H1 (cell line): ENCODE results near the gene ABHD17B. TPM values are rescaled to one million over a fixed set of nuclear protein-coding genes. Genes with fewer than 3 reads are reported as not detected.
A peak's percentile ranks its signal among the peaks of the same experiment; 100 is the strongest.

Experiments used
- CTCF ChIA-PET: fragments of 300-600 bp; sonication (Branson Sonifier 250); formaldehyde crosslinking; loops from one replicate; lab custom pipeline; 2021; ENCODE audit not compliant: partially characterized antibody; lab: Charles Lee
- POLR2A ChIA-PET: fragments of 300-600 bp; sonication (Branson Sonifier 250); formaldehyde crosslinking; loops from one replicate; lab custom pipeline; 2021; ENCODE audit warnings: inconsistent platforms; ENCODE audit not compliant: partially characterized antibody; lab: Charles Lee
- DNase-seq, 2 experiments: peaks; one replicate each; pipeline versions ENCODE4 v3.0.0 to v3.0.0-alpha.2; 2010 to 2022; ENCODE audit warnings: low spot score in 2 of 2, low read depth in 1 of 2, mixed read lengths in 1 of 2
- FAIRE-seq: peaks from 2 replicates; lab custom pipeline; 2011; peaks lifted over from hg19 to GRCh38; lab: Jason Lieb, UNC
- H2AFZ ChIP-seq: 2 replicates; pipeline ENCODE4 v1.8.1; 2012; ENCODE audit warnings: low read length, inconsistent platforms
- H2AK5ac ChIP-seq: 2 replicates; pipeline ENCODE4 v1.6.1; 2013; ENCODE audit warnings: low read depth, low read length
- H2BK120ac ChIP-seq: replicated peaks from 2 replicates; pipeline ENCODE3; 2013; ENCODE audit warnings: low read depth, low read length, inconsistent platforms
- H2BK12ac ChIP-seq: 2 replicates; pipeline ENCODE4 v1.6.1; 2013; ENCODE audit warnings: low read depth, low read length
- H2BK15ac ChIP-seq: 2 replicates; pipeline ENCODE4 v1.6.1; 2013; ENCODE audit warnings: low read length
- H2BK20ac ChIP-seq: 2 replicates; pipeline ENCODE4 v1.6.1; 2013; ENCODE audit warnings: low read length
- H2BK5ac ChIP-seq: 2 replicates; pipeline ENCODE4 v1.6.1; 2013; ENCODE audit warnings: low read depth, low read length
- H3K14ac ChIP-seq: 2 replicates; pipeline ENCODE4 v1.6.1; 2013; ENCODE audit warnings: inconsistent platforms; ENCODE audit not compliant: insufficient read length
- H3K18ac ChIP-seq: 2 replicates; pipeline ENCODE4 v1.6.1; 2013; ENCODE audit warnings: low read length; ENCODE audit errors: extremely low read depth
- H3K23ac ChIP-seq: 2 replicates; pipeline ENCODE4 v1.6.1; 2013; ENCODE audit warnings: inconsistent platforms; ENCODE audit not compliant: insufficient read length
- H3K23me2 ChIP-seq: 2 replicates; pipeline ENCODE4 v1.6.1; 2013; ENCODE audit warnings: low read depth, low read length
- H3K27ac ChIP-seq: 2 replicates; pipeline ENCODE4 v1.6.1; 2011; ENCODE audit warnings: low read depth, low read length, inconsistent platforms
- H3K27me3 ChIP-seq, 4 experiments: replicated peaks in 1 of 4; 1 replicate in 1 of 4; 2 replicates in 3 of 4; pipeline versions ENCODE4 v1.6.1 to v1.8.1; 2011 to 2013; ENCODE audit warnings: low read length in 3 of 4, mild to moderate bottlenecking in 3 of 4, inconsistent platforms in 2 of 4, mixed read lengths in 2 of 4, moderate library complexity in 1 of 4; ENCODE audit not compliant: control insufficient read depth in 3 of 4, insufficient read depth in 3 of 4; ENCODE audit errors: extremely low read depth in 1 of 4
- H3K36me3 ChIP-seq, 4 experiments: 2 replicates each; pipeline versions ENCODE4 v1.6.1 to v1.8.1; 2011 to 2013; ENCODE audit warnings: mild to moderate bottlenecking in 4 of 4, low read length in 3 of 4, moderate library complexity in 2 of 4, control low read depth in 1 of 4, inconsistent platforms in 1 of 4; ENCODE audit not compliant: insufficient read depth in 4 of 4, control insufficient read depth in 2 of 4
- H3K4ac ChIP-seq: replicated peaks from 2 replicates; pipeline ENCODE3; 2013; ENCODE audit warnings: low read length, low read depth, mixed read lengths, inconsistent platforms; ENCODE audit not compliant: insufficient read length
- H3K4me1 ChIP-seq, 4 experiments: replicated peaks in 1 of 4; 1 replicate in 1 of 4; 2 replicates in 3 of 4; pipeline versions ENCODE4 v1.6.1 to v1.8.1; 2011 to 2013; ENCODE audit warnings: low read length in 3 of 4, inconsistent platforms in 2 of 4, mixed read lengths in 1 of 4; ENCODE audit not compliant: insufficient read depth in 4 of 4, control insufficient read depth in 3 of 4
- H3K4me2 ChIP-seq, 2 experiments: 2 replicates each; pipeline versions ENCODE4 v1.6.1 to v1.8.1; 2011 to 2013; ENCODE audit warnings: low read depth in 2 of 2, low read length in 2 of 2, control low read depth in 1 of 2, inconsistent platforms in 1 of 2, mild to moderate bottlenecking in 1 of 2; ENCODE audit not compliant: insufficient read depth in 1 of 2
- H3K4me3 ChIP-seq, 4 experiments: fragments of 200-600, 300-600 bp in 1 of 4; sonication (generic), shearing (Covaris generic), sonication (Bioruptor Twin) in 1 of 4; 2 replicates each; pipeline versions ENCODE4 v1.5.1 to v1.8.1; 2011 to 2016; ENCODE audit warnings: low read length in 4 of 4, low read depth in 3 of 4, control low read depth in 2 of 4, inconsistent platforms in 2 of 4, mild to moderate bottlenecking in 2 of 4, mixed read lengths in 1 of 4, moderate library complexity in 1 of 4; ENCODE audit not compliant: insufficient read depth in 2 of 4; ENCODE audit errors: extremely low read depth in 1 of 4
- H3K56ac ChIP-seq: replicated peaks from 2 replicates; pipeline ENCODE3; 2013; ENCODE audit warnings: low read depth, mild to moderate bottlenecking, mixed read lengths, low read length, inconsistent platforms; ENCODE audit not compliant: insufficient read length
- H3K79me1 ChIP-seq: 2 replicates; pipeline ENCODE4 v1.6.1; 2013; ENCODE audit warnings: low read depth, low read length, control low read depth
- H3K79me2 ChIP-seq, 2 experiments: 2 replicates each; pipeline versions ENCODE4 v1.6.1 to v1.8.1; 2012 to 2013; ENCODE audit warnings: low read length in 2 of 2, mild to moderate bottlenecking in 2 of 2, inconsistent platforms in 1 of 2; ENCODE audit not compliant: insufficient read depth in 2 of 2, control insufficient read depth in 1 of 2
- H3K9ac ChIP-seq, 4 experiments: replicated peaks in 1 of 4; 1 replicate in 1 of 4; 2 replicates in 3 of 4; pipeline versions ENCODE4 v1.6.1 to v1.8.1; 2011 to 2013; ENCODE audit warnings: low read depth in 3 of 4, low read length in 3 of 4, control low read depth in 2 of 4, mild to moderate bottlenecking in 2 of 4, moderate library complexity in 2 of 4, inconsistent platforms in 1 of 4; ENCODE audit errors: extremely low read depth in 1 of 4
- H3K9me3 ChIP-seq, 2 experiments: 2 replicates each; pipeline versions ENCODE4 v1.6.1 to v1.8.1; 2012 to 2013; ENCODE audit warnings: mild to moderate bottlenecking in 2 of 2, moderate library complexity in 2 of 2, control low read depth in 1 of 2, inconsistent platforms in 1 of 2, low read depth in 1 of 2, low read length in 1 of 2, mixed read lengths in 1 of 2; ENCODE audit not compliant: insufficient read depth in 2 of 2
- H4K20me1 ChIP-seq, 2 experiments: replicated peaks in 1 of 2; 2 replicates each; pipeline versions ENCODE3 to v1.8.1; 2011 to 2013; ENCODE audit warnings: inconsistent platforms in 2 of 2, low read length in 2 of 2, mild to moderate bottlenecking in 1 of 2; ENCODE audit not compliant: insufficient read depth in 2 of 2, control insufficient read depth in 1 of 2
- H4K5ac ChIP-seq: 2 replicates; pipeline ENCODE4 v1.6.1; 2013; ENCODE audit warnings: low read length, low read depth, mixed read lengths, inconsistent platforms; ENCODE audit not compliant: insufficient read length
- H4K8ac ChIP-seq: 2 replicates; pipeline ENCODE4 v1.8.0; 2013; ENCODE audit warnings: mild to moderate bottlenecking, moderate library complexity, low read length, inconsistent platforms; ENCODE audit not compliant: insufficient read depth; ENCODE audit errors: extremely low read depth
- H4K91ac ChIP-seq: replicated peaks from 2 replicates; pipeline ENCODE3; 2013; ENCODE audit warnings: low read length, mixed read lengths, inconsistent platforms; ENCODE audit not compliant: insufficient read length
- ASH2L ChIP-seq: fragments of 200-600, 300-600 bp; sonication (generic); IDR thresholded peaks from one replicate; pipeline ENCODE4 v1.7.1; 2017; ENCODE audit warnings: low read length
- ATF2 ChIP-seq: IDR thresholded peaks from 2 replicates; pipeline ENCODE4 v1.6.1; 2012; ENCODE audit warnings: low read length, inconsistent platforms
- BACH1 ChIP-seq: IDR thresholded peaks from 2 replicates; pipeline ENCODE4 v1.6.1; 2012; ENCODE audit warnings: low read length, improper control_type of control experiment
- CHD2 ChIP-seq: IDR thresholded peaks from 2 replicates; pipeline ENCODE4 v1.6.1; 2012; ENCODE audit warnings: low read length, improper control_type of control experiment
- GABPA ChIP-seq: IDR thresholded peaks from 2 replicates; pipeline ENCODE4 v1.6.1; 2011; ENCODE audit warnings: mild to moderate bottlenecking, low read length, moderate library complexity, borderline replicate concordance; ENCODE audit not compliant: insufficient read depth
- RBBP5 ChIP-seq: IDR thresholded peaks from 2 replicates; pipeline ENCODE4 v1.7.1; 2012; ENCODE audit warnings: low read depth, mild to moderate bottlenecking, inconsistent platforms, low read length, moderate library complexity, borderline replicate concordance
- SIN3A ChIP-seq, 2 experiments: IDR thresholded peaks in 1 of 2; conservative IDR thresholded peaks in 1 of 2; 2 replicates each; pipeline ENCODE4 v1.6.1; 2011 to 2012; ENCODE audit warnings: low read length in 2 of 2, improper control_type of control experiment in 1 of 2, low read depth in 1 of 2, mild to moderate bottlenecking in 1 of 2
- SIX5 ChIP-seq: IDR thresholded peaks from 2 replicates; pipeline ENCODE4 v1.6.1; 2011; ENCODE audit warnings: mild to moderate bottlenecking, low read depth, low read length
- SP2 ChIP-seq: IDR thresholded peaks from 2 replicates; pipeline ENCODE4 v1.6.1; 2012; ENCODE audit warnings: mild to moderate bottlenecking, low read length, inconsistent platforms
- SRF ChIP-seq: IDR thresholded peaks from 2 replicates; pipeline ENCODE4 v1.6.1; 2011; ENCODE audit warnings: mild to moderate bottlenecking, low read depth, low read length, moderate library complexity
- TEAD4 ChIP-seq: IDR thresholded peaks from 2 replicates; pipeline ENCODE4 v1.6.1; 2012; ENCODE audit warnings: low read depth, low read length, inconsistent platforms, mixed read lengths
- WGBS, 2 experiments: shearing (Covaris generic) in 1 of 2; methylation state at CpG; one replicate each; pipeline versions ENCODE4 v1.1.6 to v1.1.7; 2013 to 2015; ENCODE audit warnings: low lambda C conversion rate in 2 of 2, mixed read lengths in 2 of 2, inconsistent platforms in 1 of 2, low coverage in 1 of 2, missing lambda C conversion rate in 1 of 2; ENCODE audit not compliant: insufficient replicate concordance in 2 of 2, insufficient coverage in 1 of 2, insufficient read length in 1 of 2; ENCODE audit errors: extremely low coverage in 1 of 2, missing lambda C conversion rate in 1 of 2; 5-methylcytosine and 5-hydroxymethylcytosine counted together
- polyA plus RNA-seq, 7 experiments: library from polyadenylated mRNA; depleted of rRNA in 3 of 7; stranded (reverse) in 5 of 7; unstranded in 2 of 7; fragments of >200 nt in 5 of 7; fragments of 200-250 nt in 2 of 7; gene quantifications; 1 replicate in 5 of 7; 2 replicates in 1 of 7; 4 replicates in 1 of 7; pipeline versions ENCODE4 v1.2.1 to v1.2.3, GENCODE V29; 2011 to 2013; ENCODE audit warnings: missing spikeins in 2 of 7, mixed read lengths in 2 of 7
- total RNA-seq: library from RNA; stranded (reverse); fragmentation: NEBNext Ultra II Directional; extraction: Animal tissue kit (Norgen Biotek cat#: 25700); gene quantifications from 2 replicates; pipeline ENCODE4 v1.2.1, GENCODE V29; 2021

Gene ABHD17B
- total and polyA plus RNA-seq, 2 of the 8 experiments (the other 6 are each of a cell fraction or from before 2014, with no cell fraction given): 37.2 to 60.8 TPM

- Histone ChIP-seq H2BK20ac (no peak overlapping the region), H3K27ac (peak overlapping the region; percentile 89), H3K4me1 (peaks cover 0 to 13% (median 3%) of the 10 kb centered on the region in 4 experiments; a peak in 5 of 7 replicates), H3K14ac (no peak overlapping the region), H4K8ac (peak overlapping the region; percentile 98; the same call in 1 of the 2 replicates), H3K23me2 (peaks cover 8% of the 10 kb centered on the region), H3K56ac (peak overlapping the region; percentile 86), H3K9me3 (no peaks in the 10 kb centered on the region), H2BK120ac (peak overlapping the region; percentile 43), H3K4me2 (peak overlapping the region; percentile 61 to 89), H4K91ac (peak overlapping the region; percentile 65), H3K23ac (no peak overlapping the region), H2BK5ac (peak overlapping the region; percentile 95), H4K20me1 (peaks cover 15 to 19% of the 10 kb centered on the region in 2 experiments), H3K27me3 (no peaks in the 10 kb centered on the region), H3K9ac (peak overlapping the region; percentile 78 to 97 (median 85)), H3K18ac (peak overlapping the region; percentile 95), H4K5ac (peak overlapping the region; percentile 90), H3K4ac (no peak overlapping the region), H2AK5ac (no peak overlapping the region; the same call in 1 of the 2 replicates), H3K4me3 (peak overlapping the region; percentile 63 to 98 (median 94)), H2BK12ac (0 out of 2 replicates have a peak overlapping the region, but pooled peaks have one; percentile 75), H2BK15ac (peak overlapping the region; percentile 72; the same call in 1 of the 2 replicates), H3K36me3 (peaks cover 0 to 9% (median 2%) of the 10 kb centered on the region in 4 experiments; a peak in 2 of 8 replicates), H2AFZ (no peak overlapping the region), H3K79me2 (peaks cover 62 to 94% of the 10 kb centered on the region in 2 experiments), H3K79me1 (no peaks in the 10 kb centered on the region; the same call in 1 of the 2 replicates)
- no peak for FAIRE-seq
- ChIA-PET POLR2A (interaction anchor here (0.8 to 3.6 kb wide), 29 partner anchors 9 to 141 kb away, joined by 3 to 73 read pairs (median 6); no protein-coding TSS in a partner anchor), CTCF (interaction anchor here (1.1 to 1.4 kb wide), 2 partner anchors 9 to 104 kb away, joined by 3 to 4 read pairs; no protein-coding TSS in a partner anchor)
- 1% methylated on average over 30 of the region's 56 CpGs; no CpG with 5 or more reads in 1 of the 2 experiments for WGBS, 2 experiments
- no peak for DNase-seq
- TF ChIP-seq SRF (no peak), ASH2L (peak; percentile 58), SP2 (no peak), RBBP5 (peak; percentile 87; the same call in 1 of the 2 replicates), TEAD4 (no peak), SIX5 (no peak), SIN3A (conservative IDR thresholded peaks at IDR 0.05 in 1 of 2, IDR thresholded peaks at IDR 0.05 in 1 of 2; ENCODE audit: low read depth in 1 of 2, low read length in 2 of 2) (0 out of 4 replicates have a peak, but pooled peaks of 1 of the 2 experiments have one; percentile 3), ATF2 (no peak), BACH1 (no peak), GABPA (no peak), CHD2 (no peak)
Measured at GRCh38 chr9:71910650-71911060, 338 bp downstream of the ABHD17B start.
